Measurements from ENCODE around the gene RBFOX1. TPM values are rescaled to one million over a fixed set of nuclear protein-coding genes. Genes with fewer than 3 reads are reported as not detected.

The RBFOX1 gene
- total and polyA plus RNA-seq, 10 of the 15 experiments (the other 5 are each of a cell fraction or from before 2014, with no cell fraction given) = 0.87 TPM; not detected in 9

GRCh38 chr16:7584561-7584960 lies 251.9 kb downstream of the RBFOX1 start (continued):
- TF ChIP-seq SMARCA5 (IDR thresholded peaks at IDR 0.05) = no peak
- no peak for TF ChIP-seq POLR2A (IDR thresholded peaks at IDR 0.05; ENCODE audit: low read depth, low read length)
- TF ChIP-seq CBX5 (IDR thresholded peaks at IDR 0.05; ENCODE audit: low read depth) = no peak
- no peak for TF ChIP-seq RB1 (IDR thresholded peaks at IDR 0.05; ENCODE audit: borderline replicate concordance)
- TF ChIP-seq IRF4 (IDR thresholded peaks at IDR 0.05; ENCODE audit: low read depth, low read length) = no peak
- TF ChIP-seq CEBPB (IDR thresholded peaks at IDR 0.05; ENCODE audit: borderline replicate concordance in 1 of 2, low read depth in 2 of 2, low read length in 2 of 2) = no peak
- no peak for TF ChIP-seq MXI1 (IDR thresholded peaks at IDR 0.05; ENCODE audit: low read depth, low read length)

GRCh38 chr16:7585705-7586104 lies 253.1 kb downstream of the RBFOX1 start:
- H4K20me1 ChIP-seq (ENCODE audit: control insufficient read depth, insufficient read depth) = no peaks in the 10 kb centered on the region
- in situ Hi-C loops (cut with MboI) = no loop called here
- TF ChIP-seq ZNF207 (IDR thresholded peaks at IDR 0.05; ENCODE audit: borderline replicate concordance) (no peak), SREBF1 (IDR thresholded peaks at IDR 0.05; ENCODE audit: low read length) (no peak), TCF7 (IDR thresholded peaks at IDR 0.05; ENCODE audit: borderline replicate concordance) (no peak)
- TF ChIP-seq, protein P1, sequence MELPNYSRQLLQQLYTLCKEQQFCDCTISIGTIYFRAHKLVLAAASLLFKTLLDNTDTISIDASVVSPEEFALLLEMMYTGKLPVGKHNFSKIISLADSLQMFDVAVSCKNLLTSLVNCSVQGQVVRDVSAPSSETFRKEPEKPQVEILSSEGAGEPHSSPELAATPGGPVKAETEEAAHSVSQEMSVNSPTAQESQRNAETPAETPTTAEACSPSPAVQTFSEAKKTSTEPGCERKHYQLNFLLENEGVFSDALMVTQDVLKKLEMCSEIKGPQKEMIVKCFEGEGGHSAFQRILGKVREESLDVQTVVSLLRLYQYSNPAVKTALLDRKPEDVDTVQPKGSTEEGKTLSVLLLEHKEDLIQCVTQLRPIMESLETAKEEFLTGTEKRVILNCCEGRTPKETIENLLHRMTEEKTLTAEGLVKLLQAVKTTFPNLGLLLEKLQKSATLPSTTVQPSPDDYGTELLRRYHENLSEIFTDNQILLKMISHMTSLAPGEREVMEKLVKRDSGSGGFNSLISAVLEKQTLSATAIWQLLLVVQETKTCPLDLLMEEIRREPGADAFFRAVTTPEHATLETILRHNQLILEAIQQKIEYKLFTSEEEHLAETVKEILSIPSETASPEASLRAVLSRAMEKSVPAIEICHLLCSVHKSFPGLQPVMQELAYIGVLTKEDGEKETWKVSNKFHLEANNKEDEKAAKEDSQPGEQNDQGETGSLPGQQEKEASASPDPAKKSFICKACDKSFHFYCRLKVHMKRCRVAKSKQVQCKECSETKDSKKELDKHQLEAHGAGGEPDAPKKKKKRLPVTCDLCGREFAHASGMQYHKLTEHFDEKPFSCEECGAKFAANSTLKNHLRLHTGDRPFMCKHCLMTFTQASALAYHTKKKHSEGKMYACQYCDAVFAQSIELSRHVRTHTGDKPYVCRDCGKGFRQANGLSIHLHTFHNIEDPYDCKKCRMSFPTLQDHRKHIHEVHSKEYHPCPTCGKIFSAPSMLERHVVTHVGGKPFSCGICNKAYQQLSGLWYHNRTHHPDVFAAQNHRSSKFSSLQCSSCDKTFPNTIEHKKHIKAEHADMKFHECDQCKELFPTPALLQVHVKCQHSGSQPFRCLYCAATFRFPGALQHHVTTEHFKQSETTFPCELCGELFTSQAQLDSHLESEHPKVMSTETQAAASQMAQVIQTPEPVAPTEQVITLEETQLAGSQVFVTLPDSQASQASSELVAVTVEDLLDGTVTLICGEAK (IDR thresholded peaks at IDR 0.05; ENCODE audit: borderline replicate concordance) = no peak
- TF ChIP-seq, protein P2, sequence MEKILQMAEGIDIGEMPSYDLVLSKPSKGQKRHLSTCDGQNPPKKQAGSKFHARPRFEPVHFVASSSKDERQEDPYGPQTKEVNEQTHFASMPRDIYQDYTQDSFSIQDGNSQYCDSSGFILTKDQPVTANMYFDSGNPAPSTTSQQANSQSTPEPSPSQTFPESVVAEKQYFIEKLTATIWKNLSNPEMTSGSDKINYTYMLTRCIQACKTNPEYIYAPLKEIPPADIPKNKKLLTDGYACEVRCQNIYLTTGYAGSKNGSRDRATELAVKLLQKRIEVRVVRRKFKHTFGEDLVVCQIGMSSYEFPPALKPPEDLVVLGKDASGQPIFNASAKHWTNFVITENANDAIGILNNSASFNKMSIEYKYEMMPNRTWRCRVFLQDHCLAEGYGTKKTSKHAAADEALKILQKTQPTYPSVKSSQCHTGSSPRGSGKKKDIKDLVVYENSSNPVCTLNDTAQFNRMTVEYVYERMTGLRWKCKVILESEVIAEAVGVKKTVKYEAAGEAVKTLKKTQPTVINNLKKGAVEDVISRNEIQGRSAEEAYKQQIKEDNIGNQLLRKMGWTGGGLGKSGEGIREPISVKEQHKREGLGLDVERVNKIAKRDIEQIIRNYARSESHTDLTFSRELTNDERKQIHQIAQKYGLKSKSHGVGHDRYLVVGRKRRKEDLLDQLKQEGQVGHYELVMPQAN (conservative IDR thresholded peaks at IDR 0.05) = no peak
- BruUV-seq (replicated peaks) = no TSS peak
- no peaks in the 10 kb centered on the region for H3K27me3 ChIP-seq (replicated peaks in 1 of 2; ENCODE audit: control insufficient read depth in 2 of 2, insufficient read depth in 2 of 2, low read length in 1 of 2)
- no peak overlapping the region for H3K27ac ChIP-seq (ENCODE audit: control insufficient read depth, insufficient read depth)
- no peaks in the 10 kb centered on the region; the same call in 2 of the 3 replicates for H3K9me3 ChIP-seq (replicated peaks; ENCODE audit: control insufficient read depth, insufficient read depth, low read length)
- H3K9ac ChIP-seq (ENCODE audit: control insufficient read depth, insufficient read depth, low read length) = no peak overlapping the region
- no peak overlapping the region for H3K4me3 ChIP-seq
- DNase-seq (ENCODE audit: low read depth, low spot score) (no peak), ATAC-seq (no peak), FAIRE-seq (no peak)
- H2AFZ ChIP-seq (ENCODE audit: control insufficient read depth, low read depth, low read length) = no peak overlapping the region
- RAD21 ChIA-PET (ENCODE audit: unreplicated experiment) = no interaction called here
- 80% methylated on average over 4 of the region's 4 CpGs for WGBS (ENCODE audit: insufficient coverage, insufficient replicate concordance, low lambda C conversion rate, missing lambda C conversion rate)
- no peaks in the 10 kb centered on the region for H3K79me2 ChIP-seq (ENCODE audit: control insufficient read depth, insufficient read depth, low read length)
- CTCF ChIA-PET = no interaction called here
- POLR2A ChIA-PET = no interaction called here
- no peaks in the 10 kb centered on the region for H3K4me1 ChIP-seq (ENCODE audit: control insufficient read depth, insufficient read depth, low read length)
- intact Hi-C loops (cut with micrococcal nuclease; ENCODE audit: unreplicated experiment) = no loop called here
- H3K4me2 ChIP-seq (ENCODE audit: control insufficient read depth, insufficient read depth) = no peak overlapping the region
- SMC1A ChIA-PET (ENCODE audit: uncharacterized antibody, unreplicated experiment) = no interaction called here
- no peaks in the 10 kb centered on the region for H3K36me3 ChIP-seq (ENCODE audit: control insufficient read depth in 2 of 2, insufficient read depth in 2 of 2, low read length in 1 of 2)

Measured in GM12878 (cell line).